Activated CD4-positive, alpha-beta T cell treated with anti-CD3 and anti-CD28 coated beads for 48 hours (primary cell): ENCODE results near the gene COL1A1.

Experiments
- DNase-seq: peaks from one replicate; pipeline ENCODE4 v3.0.0-alpha.2; 2020

COL1A1 gene

GRCh38 chr17:50139185-50139783 is 62.1 kb downstream of the COL1A1 start:
- no peak for DNase-seq

- DNase-seq: no peak
These were observed 64.4 kb downstream of the COL1A1 start for GRCh38 chr17:50137042-50137441.

GRCh38 chr17:50136096-50136687 is 65.2 kb downstream of the COL1A1 start:
- DNase-seq: no peak

- DNase-seq: no peak
These were observed 65.9 kb downstream of the COL1A1 start for GRCh38 chr17:50135316-50136095.

- DNase-seq: no peak
These were observed 67.0 kb downstream of the COL1A1 start for GRCh38 chr17:50134206-50135110.

GRCh38 chr17:50133769-50134099 is 67.7 kb downstream of the COL1A1 start:
- DNase-seq: no peak
